Activated T-cell treated with anti-CD3 and anti-CD28 coated beads, Interleukin-2, amount 50 U/mL, for 24 hours (primary cell): Measurements from ENCODE around the gene SEMA3D.

Experiments
- DNase-seq: peaks from one replicate; pipeline ENCODE4 v3.0.0-alpha.2; 2020
- H3K27ac Mint-ChIP-seq: 2 replicates; pipeline ENCODE4 v1.8.0; 2020; ENCODE audit warnings: mild to moderate bottlenecking, mixed read lengths
- H3K27me3 Mint-ChIP-seq: 2 replicates; pipeline ENCODE4 v1.8.0; 2020; ENCODE audit warnings: mixed read lengths
- H3K36me3 Mint-ChIP-seq: 2 replicates; pipeline ENCODE4 v1.8.0; 2020; ENCODE audit warnings: low read depth, mixed read lengths
- H3K4me1 Mint-ChIP-seq: 2 replicates; pipeline ENCODE4 v1.8.0; 2020; ENCODE audit warnings: low read depth, mixed read lengths
- H3K4me3 Mint-ChIP-seq: 2 replicates; pipeline ENCODE4 v1.8.0; 2020; ENCODE audit warnings: mild to moderate bottlenecking, moderate library complexity, mixed read lengths
- H3K9me3 Mint-ChIP-seq: 2 replicates; pipeline ENCODE4 v1.8.0; 2020; ENCODE audit warnings: mixed read lengths

The SEMA3D gene

GRCh38 chr7:85165263-85165662 lies 21.6 kb downstream of the SEMA3D start:
- no peak overlapping the region for H3K4me3 Mint-ChIP-seq
- H3K4me1 Mint-ChIP-seq: peaks cover 3% of the 10 kb centered on the region
- no peak for DNase-seq
- H3K27ac Mint-ChIP-seq: no peak overlapping the region
- no peaks in the 10 kb centered on the region for H3K36me3 Mint-ChIP-seq
- H3K9me3 Mint-ChIP-seq: no peaks in the 10 kb centered on the region
- no peaks in the 10 kb centered on the region for H3K27me3 Mint-ChIP-seq

- DNase-seq: no peak
- Mint-ChIP-seq H3K4me1 (peaks cover 8% of the 10 kb centered on the region), H3K9me3 (peaks cover 3% of the 10 kb centered on the region), H3K27me3 (no peaks in the 10 kb centered on the region), H3K27ac (no peak overlapping the region), H3K36me3 (no peaks in the 10 kb centered on the region), H3K4me3 (no peak overlapping the region)
Measured at GRCh38 chr7:85164376-85164775, 22.5 kb downstream of the SEMA3D start.

- Mint-ChIP-seq H3K27ac (no peak overlapping the region), H3K36me3 (no peaks in the 10 kb centered on the region), H3K27me3 (no peaks in the 10 kb centered on the region), H3K4me1 (peaks cover 8% of the 10 kb centered on the region), H3K4me3 (no peak overlapping the region), H3K9me3 (peaks cover 17% of the 10 kb centered on the region)
- DNase-seq: no peak
Measured at GRCh38 chr7:85162721-85163120, 24.1 kb downstream of the SEMA3D start.

- no peaks in the 10 kb centered on the region for H3K27me3 Mint-ChIP-seq
- no peak overlapping the region for H3K27ac Mint-ChIP-seq
- peaks cover 17% of the 10 kb centered on the region for H3K9me3 Mint-ChIP-seq
- H3K4me3 Mint-ChIP-seq: no peak overlapping the region
- H3K4me1 Mint-ChIP-seq: peaks cover 8% of the 10 kb centered on the region
- no peaks in the 10 kb centered on the region for H3K36me3 Mint-ChIP-seq
- no peak for DNase-seq
Measured at GRCh38 chr7:85160223-85160622, 26.6 kb downstream of the SEMA3D start.

- Mint-ChIP-seq H3K36me3 (no peaks in the 10 kb centered on the region), H3K9me3 (peaks cover 17% of the 10 kb centered on the region)
Measured at GRCh38 chr7:85159003-85159402, 27.9 kb downstream of the SEMA3D start.

GRCh38 chr7:85156661-85157208 lies 30.1 kb downstream of the SEMA3D start:
- H3K27me3 Mint-ChIP-seq: no peaks in the 10 kb centered on the region
- H3K4me3 Mint-ChIP-seq: no peak overlapping the region
- peaks cover 8% of the 10 kb centered on the region for H3K4me1 Mint-ChIP-seq
- no peaks in the 10 kb centered on the region for H3K36me3 Mint-ChIP-seq
- no peak overlapping the region for H3K27ac Mint-ChIP-seq
- no peak for DNase-seq
- H3K9me3 Mint-ChIP-seq: peaks cover 17% of the 10 kb centered on the region

More at GRCh38 chr7:85159003-85159402, 27.9 kb downstream of the SEMA3D start:
- Mint-ChIP-seq H3K27ac (no peak overlapping the region), H3K4me3 (no peak overlapping the region), H3K27me3 (no peaks in the 10 kb centered on the region), H3K4me1 (peaks cover 8% of the 10 kb centered on the region)
- no peak for DNase-seq

- Mint-ChIP-seq H3K9me3 (peaks cover 14% of the 10 kb centered on the region), H3K4me1 (no peaks in the 10 kb centered on the region), H3K4me3 (no peak overlapping the region), H3K36me3 (no peaks in the 10 kb centered on the region), H3K27ac (no peak overlapping the region), H3K27me3 (no peaks in the 10 kb centered on the region)
- DNase-seq: no peak
Measured at GRCh38 chr7:85154282-85154937, 32.4 kb downstream of the SEMA3D start.

GRCh38 chr7:85153715-85154114 lies 33.1 kb downstream of the SEMA3D start:
- H3K27ac Mint-ChIP-seq: no peak overlapping the region
- no peak overlapping the region for H3K4me3 Mint-ChIP-seq
- no peaks in the 10 kb centered on the region for H3K4me1 Mint-ChIP-seq
- no peak for DNase-seq
- peaks cover 7% of the 10 kb centered on the region for H3K9me3 Mint-ChIP-seq
- no peaks in the 10 kb centered on the region for H3K27me3 Mint-ChIP-seq
- H3K36me3 Mint-ChIP-seq: no peaks in the 10 kb centered on the region

GRCh38 chr7:85150624-85151023 lies 36.2 kb downstream of the SEMA3D start:
- no peaks in the 10 kb centered on the region for H3K4me1 Mint-ChIP-seq
- no peak overlapping the region for H3K27ac Mint-ChIP-seq
- H3K27me3 Mint-ChIP-seq: no peaks in the 10 kb centered on the region
- no peak overlapping the region for H3K4me3 Mint-ChIP-seq
- no peak for DNase-seq
- no peaks in the 10 kb centered on the region for H3K9me3 Mint-ChIP-seq
- no peaks in the 10 kb centered on the region for H3K36me3 Mint-ChIP-seq

- H3K36me3 Mint-ChIP-seq: no peaks in the 10 kb centered on the region
- H3K27ac Mint-ChIP-seq: no peak overlapping the region
- no peaks in the 10 kb centered on the region for H3K27me3 Mint-ChIP-seq
- no peak for DNase-seq
- no peaks in the 10 kb centered on the region for H3K4me1 Mint-ChIP-seq
- H3K4me3 Mint-ChIP-seq: no peak overlapping the region
- no peaks in the 10 kb centered on the region for H3K9me3 Mint-ChIP-seq
Measured at GRCh38 chr7:85144771-85145170, 42.1 kb downstream of the SEMA3D start.

- Mint-ChIP-seq H3K4me3 (no peak overlapping the region), H3K27me3 (no peaks in the 10 kb centered on the region), H3K36me3 (no peaks in the 10 kb centered on the region), H3K27ac (no peak overlapping the region), H3K9me3 (no peaks in the 10 kb centered on the region), H3K4me1 (no peaks in the 10 kb centered on the region)
- no peak for DNase-seq
Measured at GRCh38 chr7:85135977-85136376, 50.9 kb downstream of the SEMA3D start.

- H3K4me1 Mint-ChIP-seq: no peaks in the 10 kb centered on the region
- H3K9me3 Mint-ChIP-seq: no peaks in the 10 kb centered on the region
- no peak overlapping the region for H3K27ac Mint-ChIP-seq
- no peak for DNase-seq
- H3K27me3 Mint-ChIP-seq: no peaks in the 10 kb centered on the region
- no peak overlapping the region for H3K4me3 Mint-ChIP-seq
- no peaks in the 10 kb centered on the region for H3K36me3 Mint-ChIP-seq
Measured at GRCh38 chr7:85133560-85133959, 53.3 kb downstream of the SEMA3D start.

GRCh38 chr7:85133006-85133405 lies 53.9 kb downstream of the SEMA3D start:
- no peak overlapping the region for H3K27ac Mint-ChIP-seq
- no peaks in the 10 kb centered on the region for H3K9me3 Mint-ChIP-seq
- DNase-seq: no peak
- no peaks in the 10 kb centered on the region for H3K27me3 Mint-ChIP-seq
- H3K4me1 Mint-ChIP-seq: no peaks in the 10 kb centered on the region
- no peak overlapping the region for H3K4me3 Mint-ChIP-seq
- no peaks in the 10 kb centered on the region for H3K36me3 Mint-ChIP-seq

GRCh38 chr7:85130702-85131101 lies 56.2 kb downstream of the SEMA3D start:
- Mint-ChIP-seq H3K4me3 (no peak overlapping the region), H3K9me3 (no peaks in the 10 kb centered on the region), H3K27ac (no peak overlapping the region), H3K27me3 (no peaks in the 10 kb centered on the region), H3K36me3 (no peaks in the 10 kb centered on the region), H3K4me1 (no peaks in the 10 kb centered on the region)
- DNase-seq: no peak

- Mint-ChIP-seq H3K27ac (no peak overlapping the region), H3K36me3 (no peaks in the 10 kb centered on the region), H3K27me3 (no peaks in the 10 kb centered on the region), H3K4me1 (no peaks in the 10 kb centered on the region), H3K4me3 (no peak overlapping the region), H3K9me3 (no peaks in the 10 kb centered on the region)
- no peak for DNase-seq
Measured at GRCh38 chr7:85126383-85126782, 60.5 kb downstream of the SEMA3D start.
